Natural killer cell (primary cell): ENCODE data around the gene ARMC5. TPM values are rescaled to one million over a fixed set of nuclear protein-coding genes. Genes with fewer than 3 reads are reported as not detected.
"Not testable (repeated sequence)": the region's sequence is repeated elsewhere in the genome, so short reads cannot be mapped to it uniquely, and the experiment has no call there.

Experiments
- ATAC-seq, 3 donors: fragments of 150-1000 bp in 2 of 3; fragments of 200-7000 bp in 1 of 3; cut with Tn5 transposase; 1 replicate in 1 of 3; 2 replicates in 2 of 3; pipeline ENCODE4 v1.10.0; 2021; ENCODE audit warnings: mild to moderate bottlenecking in 2 of 3, moderate library complexity in 2 of 3
- DNase-seq, 2 donors: peaks; one replicate each; pipeline versions ENCODE4 v3.0.0 to v3.0.0-alpha.2; 2013 to 2021; ENCODE audit warnings: mixed read lengths in 1 of 2
- H3K27ac ChIP-seq: one replicate; pipeline ENCODE4 v1.5.1; 2013; ENCODE audit warnings: mild to moderate bottlenecking, low read length
- H3K27me3 ChIP-seq: one replicate; pipeline ENCODE4 v1.6.1; 2013; ENCODE audit warnings: low read length; ENCODE audit not compliant: control insufficient read depth, insufficient read depth
- H3K36me3 ChIP-seq: one replicate; pipeline ENCODE4 v1.6.1; 2013; ENCODE audit warnings: low read length; ENCODE audit not compliant: control insufficient read depth, insufficient read depth
- H3K4me1 ChIP-seq: one replicate; pipeline ENCODE4 v1.6.1; 2013; ENCODE audit warnings: low read length; ENCODE audit not compliant: control insufficient read depth, insufficient read depth
- H3K4me3 ChIP-seq: one replicate; pipeline ENCODE4 v1.5.1; 2013; ENCODE audit warnings: low read length
- H3K9me3 ChIP-seq: one replicate; pipeline ENCODE4 v1.6.1; 2013; ENCODE audit warnings: low read length; ENCODE audit not compliant: control insufficient read depth, insufficient read depth
- H3K27ac Mint-ChIP-seq, 2 donors: one replicate each; pipeline ENCODE4 v1.8.0; 2022; ENCODE audit warnings: mild to moderate bottlenecking in 2 of 2, mixed read lengths in 2 of 2, moderate library complexity in 1 of 2
- H3K27me3 Mint-ChIP-seq, 2 donors: one replicate each; pipeline ENCODE4 v1.8.0; 2022; ENCODE audit warnings: low read depth in 2 of 2, mixed read lengths in 2 of 2
- H3K36me3 Mint-ChIP-seq: one replicate; pipeline ENCODE4 v1.8.0; 2022; ENCODE audit warnings: mixed read lengths
- H3K4me1 Mint-ChIP-seq, 2 donors: one replicate each; pipeline ENCODE4 v1.8.0; 2022; ENCODE audit warnings: mixed read lengths in 2 of 2
- H3K4me3 Mint-ChIP-seq: one replicate; pipeline ENCODE4 v1.8.0; 2022; ENCODE audit warnings: mild to moderate bottlenecking, moderate library complexity, mixed read lengths
- H3K9me3 Mint-ChIP-seq, 2 donors: one replicate each; pipeline ENCODE4 v1.8.0; 2022; ENCODE audit warnings: mixed read lengths in 2 of 2
- WGBS: methylation state at CpG from one replicate; pipeline ENCODE4 v1.1.7; 2013; ENCODE audit warnings: missing lambda C conversion rate; ENCODE audit not compliant: insufficient coverage; 5-methylcytosine and 5-hydroxymethylcytosine counted together
- intact Hi-C: fragments of 100-400 bp; cut with micrococcal nuclease; formaldehyde crosslinking; loops from one replicate; pipeline ENCODE4 v1.14.2; 2022
- total RNA-seq, 4 donors: library from RNA; stranded (reverse); fragments of 120-200 nt in 1 of 4; gene quantifications; one replicate each; pipeline versions ENCODE4 v1.2.3 to v1.2.4, GENCODE V29; 2013 to 2022
- TF ChIP-seq, protein P1 (sequence below): fragments of 200-600 bp; IDR thresholded peaks from one replicate; pipeline ENCODE4 v1.8.0; 2022; ENCODE audit warnings: antibody characterized with exemption

Gene ARMC5
- total RNA-seq, 3 donors from 2014 or later (not counting 1 experiment from before 2014, with no cell fraction given) = 10.4 to 22.8 (median 16.6) TPM

DNA sequence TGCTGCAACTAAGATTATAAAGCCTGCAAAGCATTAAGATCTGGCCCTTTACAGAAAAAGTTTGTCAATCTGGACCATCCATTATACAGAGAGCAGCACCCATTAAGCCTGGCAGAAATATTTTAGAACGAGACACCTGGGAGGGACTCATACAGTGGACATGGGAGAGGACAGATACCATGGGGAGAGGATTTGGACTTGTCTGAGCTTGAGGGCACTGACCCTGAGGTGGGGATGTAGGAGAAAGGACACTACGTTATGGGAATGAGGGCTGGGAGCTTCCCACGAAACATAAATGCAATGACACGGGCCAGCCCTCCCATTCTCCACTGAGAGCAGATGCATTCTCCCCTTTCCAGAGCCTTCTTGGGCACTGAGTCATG, 42.7 kb downstream of the ARMC5 start:
- intact Hi-C loops = no loop called here
- H3K36me3 Mint-ChIP-seq = no peaks in the 10 kb centered on the region
- Histone ChIP-seq H3K27ac (no peak overlapping the region), H3K27me3 (no peaks in the 10 kb centered on the region), H3K4me1 (peaks cover 5% of the 10 kb centered on the region), H3K9me3 (no peaks in the 10 kb centered on the region), H3K36me3 (peaks cover 9% of the 10 kb centered on the region), H3K4me3 (no peak overlapping the region)
- no peaks in the 10 kb centered on the region for H3K27me3 Mint-ChIP-seq
- 95% methylated on average over 4 of the region's 4 CpGs for WGBS
- H3K9me3 Mint-ChIP-seq = no peaks in the 10 kb centered on the region
- DNase-seq (no peak), ATAC-seq (no peak)
- peaks cover 8 to 15% of the 10 kb centered on the region in 2 donors for H3K4me1 Mint-ChIP-seq
- no peak overlapping the region for H3K27ac Mint-ChIP-seq
- no peak overlapping the region for H3K4me3 Mint-ChIP-seq
- TF ChIP-seq, protein P1, sequence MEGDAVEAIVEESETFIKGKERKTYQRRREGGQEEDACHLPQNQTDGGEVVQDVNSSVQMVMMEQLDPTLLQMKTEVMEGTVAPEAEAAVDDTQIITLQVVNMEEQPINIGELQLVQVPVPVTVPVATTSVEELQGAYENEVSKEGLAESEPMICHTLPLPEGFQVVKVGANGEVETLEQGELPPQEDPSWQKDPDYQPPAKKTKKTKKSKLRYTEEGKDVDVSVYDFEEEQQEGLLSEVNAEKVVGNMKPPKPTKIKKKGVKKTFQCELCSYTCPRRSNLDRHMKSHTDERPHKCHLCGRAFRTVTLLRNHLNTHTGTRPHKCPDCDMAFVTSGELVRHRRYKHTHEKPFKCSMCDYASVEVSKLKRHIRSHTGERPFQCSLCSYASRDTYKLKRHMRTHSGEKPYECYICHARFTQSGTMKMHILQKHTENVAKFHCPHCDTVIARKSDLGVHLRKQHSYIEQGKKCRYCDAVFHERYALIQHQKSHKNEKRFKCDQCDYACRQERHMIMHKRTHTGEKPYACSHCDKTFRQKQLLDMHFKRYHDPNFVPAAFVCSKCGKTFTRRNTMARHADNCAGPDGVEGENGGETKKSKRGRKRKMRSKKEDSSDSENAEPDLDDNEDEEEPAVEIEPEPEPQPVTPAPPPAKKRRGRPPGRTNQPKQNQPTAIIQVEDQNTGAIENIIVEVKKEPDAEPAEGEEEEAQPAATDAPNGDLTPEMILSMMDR = no peak

DNA sequence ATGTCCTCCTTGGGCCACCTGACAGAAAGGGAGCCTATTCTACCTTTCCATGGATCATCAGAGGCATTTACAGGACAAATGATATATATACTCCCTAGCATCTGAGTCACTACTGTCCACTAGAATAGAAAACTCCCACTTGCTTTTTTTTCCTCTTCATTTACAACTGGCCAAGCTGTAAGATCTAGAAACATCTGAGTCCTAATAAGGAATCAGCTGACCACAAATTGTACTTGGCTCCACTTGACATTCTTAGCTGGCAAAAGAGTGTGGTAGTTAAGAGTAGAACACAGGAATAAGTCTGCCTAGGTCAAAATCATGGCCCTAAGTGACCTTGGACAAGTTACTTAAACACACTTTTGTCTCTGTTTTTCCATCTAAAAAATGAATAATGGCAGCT, 43.7 kb downstream of the ARMC5 start:
- Histone ChIP-seq H3K4me3 (no peak overlapping the region), H3K27me3 (no peaks in the 10 kb centered on the region), H3K27ac (no peak overlapping the region), H3K36me3 (peaks cover 6% of the 10 kb centered on the region), H3K4me1 (peaks cover 13% of the 10 kb centered on the region), H3K9me3 (no peaks in the 10 kb centered on the region)
- Mint-ChIP-seq H3K9me3 (no peaks in the 10 kb centered on the region), H3K4me3 (no peak overlapping the region), H3K36me3 (no peaks in the 10 kb centered on the region), H3K27ac (no peak overlapping the region), H3K27me3 (no peaks in the 10 kb centered on the region), H3K4me1 (peaks cover 10 to 24% of the 10 kb centered on the region in 2 donors)
- no peak for DNase-seq
- ATAC-seq = no peak
- TF ChIP-seq, protein P1 = no peak
- intact Hi-C loops = no loop called here

DNA sequence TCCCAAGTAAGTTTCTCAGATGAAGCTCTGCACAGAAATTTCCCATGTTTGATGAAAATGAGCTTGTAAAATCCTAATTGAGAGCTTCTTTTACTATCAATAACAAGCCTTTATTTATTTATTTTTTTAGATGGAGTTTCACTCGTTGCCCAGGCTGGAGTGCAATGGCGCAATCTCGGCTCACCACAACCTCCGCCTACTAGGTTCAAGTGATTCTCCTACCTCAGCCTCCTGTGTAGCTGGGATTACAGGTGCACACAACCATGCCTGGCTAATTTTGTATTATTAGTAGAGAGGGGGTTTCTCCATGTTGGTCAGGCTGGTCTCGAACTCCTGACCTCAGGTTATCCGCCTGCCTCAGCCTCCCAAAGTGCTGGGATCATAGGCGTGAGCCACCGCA, 44.3 kb downstream of the ARMC5 start:
- H3K27me3 ChIP-seq, H3K4me3 ChIP-seq, H3K27ac ChIP-seq, intact Hi-C loops, ATAC-seq, H3K4me3 Mint-ChIP-seq, DNase-seq, H3K36me3 ChIP-seq, H3K9me3 ChIP-seq, H3K27ac Mint-ChIP-seq, H3K36me3 Mint-ChIP-seq, H3K27me3 Mint-ChIP-seq, H3K9me3 Mint-ChIP-seq: not testable (repeated sequence)
- H3K4me1 ChIP-seq = peaks cover 15% of the 10 kb centered on the region
- H3K4me1 Mint-ChIP-seq = peaks cover 13 to 27% of the 10 kb centered on the region in 2 donors
- WGBS = 92% methylated on average over 6 of the region's 8 CpGs

DNA sequence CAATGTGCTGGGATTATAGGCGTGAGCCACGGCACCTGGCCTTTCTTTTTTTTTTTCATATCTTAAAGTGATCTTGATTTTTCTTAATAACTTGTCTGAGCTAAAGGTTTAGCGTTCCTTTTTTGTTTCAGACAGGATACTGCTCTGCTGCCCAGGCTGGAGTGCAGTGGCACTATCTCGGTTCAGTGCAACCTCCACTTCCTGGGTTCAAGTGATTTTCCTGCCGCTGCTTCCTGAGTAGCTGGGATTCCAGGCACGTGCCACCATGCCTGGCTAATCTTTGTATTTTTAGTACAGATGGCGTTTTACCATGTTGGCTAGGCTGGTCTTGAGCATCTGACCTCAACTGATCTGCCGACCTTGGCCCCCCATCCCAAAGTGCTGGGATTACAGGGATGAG, 44.9 kb downstream of the ARMC5 start:
- Histone ChIP-seq H3K36me3 (no peaks in the 10 kb centered on the region), H3K4me1 (peaks cover 21% of the 10 kb centered on the region), H3K27ac (no peak overlapping the region), H3K9me3 (no peaks in the 10 kb centered on the region), H3K4me3 (no peak overlapping the region), H3K27me3 (no peaks in the 10 kb centered on the region)
- Mint-ChIP-seq H3K27me3 (no peaks in the 10 kb centered on the region), H3K36me3 (no peaks in the 10 kb centered on the region), H3K4me3 (no peak overlapping the region), H3K9me3 (no peaks in the 10 kb centered on the region), H3K27ac (no peak overlapping the region), H3K4me1 (peaks cover 19 to 30% of the 10 kb centered on the region in 2 donors)
- TF ChIP-seq, protein P1 = no peak
- ATAC-seq (no peak), DNase-seq (no peak)
- intact Hi-C loops = no loop called here
- WGBS = 57% methylated on average over 8 of the region's 8 CpGs
